ENCODE measurements around the gene DHRS13. TPM values are rescaled to one million over a fixed set of nuclear protein-coding genes. Genes with fewer than 3 reads are reported as not detected.

DHRS13 gene
- total RNA-seq, 4 donors from 2014 or later = 15.1 to 26.8 (median 20.2) TPM

DNA sequence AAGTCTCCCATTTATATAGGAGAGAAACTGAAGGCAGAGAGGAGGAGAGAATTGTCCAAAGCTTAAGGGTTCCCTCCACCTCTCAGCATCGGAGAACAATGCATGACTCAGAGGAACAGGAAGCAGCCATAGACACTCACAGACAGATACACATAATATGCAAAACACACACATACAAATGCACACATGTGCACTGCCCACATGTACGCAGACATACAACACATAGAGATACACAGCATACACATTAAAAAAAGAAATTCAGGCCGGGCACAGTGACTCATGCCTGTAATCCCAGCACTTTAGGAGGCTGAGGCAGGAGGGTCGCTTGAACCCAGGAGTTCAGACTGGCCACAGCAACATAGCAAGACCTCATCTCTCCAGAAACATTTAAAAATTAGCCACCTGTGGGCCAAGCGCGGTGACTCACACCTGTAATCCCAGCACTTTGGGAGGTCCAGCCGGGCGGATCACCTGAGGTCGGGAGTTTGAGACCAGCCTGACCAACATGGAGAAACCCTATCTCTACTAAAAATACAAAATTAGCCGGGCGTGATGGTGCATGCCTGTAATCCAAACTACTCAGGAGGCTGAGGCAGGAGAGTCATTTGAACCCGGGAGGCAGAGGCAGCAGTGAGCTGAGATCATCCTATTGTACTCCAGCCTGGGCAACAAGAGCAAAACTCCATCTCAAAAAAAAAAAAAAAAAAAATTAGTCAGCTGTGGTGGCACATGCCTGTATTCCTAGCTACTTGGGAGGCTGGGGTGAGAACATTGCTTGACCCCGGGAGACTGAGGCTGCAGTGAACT lies 36.7 kb downstream of the DHRS13 start:
- no peak overlapping the region for H3K27ac ChIP-seq
- whole genome bisulfite sequencing = 86% methylated on average over 13 of the region's 13 CpGs
- DNase-seq (ENCODE audit: low spot score in 2 of 2) = no peak
- no peaks in the 10 kb centered on the region for H3K9me3 ChIP-seq
- TF ChIP-seq POLR2AphosphoS5 (IDR thresholded peaks at IDR 0.05) (no peak), EP300 (IDR thresholded peaks at IDR 0.05) (no peak), POLR2A (IDR thresholded peaks at IDR 0.05) (no peak), CTCF (IDR thresholded peaks at IDR 0.05) (no peak)
- H3K4me1 ChIP-seq = no peaks in the 10 kb centered on the region
- H3K4me3 ChIP-seq = no peak overlapping the region
- peaks cover 5% of the 10 kb centered on the region for H3K36me3 ChIP-seq
- no peaks in the 10 kb centered on the region for H3K27me3 ChIP-seq

GRCh38 chr17:28864991-28865849 lies 37.7 kb downstream of the DHRS13 start:
- Histone ChIP-seq H3K27me3 (no peaks in the 10 kb centered on the region), H3K4me3 (no peak overlapping the region), H3K36me3 (peaks cover 15% of the 10 kb centered on the region), H3K27ac (no peak overlapping the region), H3K9me3 (no peaks in the 10 kb centered on the region), H3K4me1 (no peaks in the 10 kb centered on the region)
- DNase-seq (ENCODE audit: low spot score in 2 of 2) = no peak
- WGBS = 84% methylated on average over 10 of the region's 11 CpGs
- TF ChIP-seq POLR2A (IDR thresholded peaks at IDR 0.05) (no peak), EP300 (IDR thresholded peaks at IDR 0.05) (no peak), POLR2AphosphoS5 (IDR thresholded peaks at IDR 0.05) (no peak), CTCF (IDR thresholded peaks at IDR 0.05) (no peak)

DNA sequence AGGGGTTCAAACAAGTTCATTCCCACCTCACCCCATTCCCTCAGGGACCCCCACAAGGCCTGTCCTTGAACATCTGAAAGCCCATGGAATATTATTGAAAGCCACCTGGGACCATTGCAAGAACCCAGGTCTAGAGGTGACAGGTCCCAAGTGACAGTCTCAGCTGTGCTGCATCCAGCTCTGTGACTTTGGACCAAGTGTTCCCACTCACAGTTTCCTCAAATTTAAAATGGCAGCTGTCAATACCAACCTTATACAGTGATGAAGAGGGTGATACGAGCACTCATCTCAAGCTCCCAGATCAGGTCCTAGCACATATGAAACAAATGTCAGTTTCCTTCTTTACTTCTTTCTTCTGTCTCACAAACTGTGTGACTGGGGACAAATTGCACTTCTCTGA lies 38.9 kb downstream of the DHRS13 start:
- Histone ChIP-seq H3K4me1 (no peaks in the 10 kb centered on the region), H3K36me3 (peaks cover 27% of the 10 kb centered on the region), H3K4me3 (no peak overlapping the region), H3K27ac (no peak overlapping the region), H3K27me3 (no peaks in the 10 kb centered on the region), H3K9me3 (no peaks in the 10 kb centered on the region)
- 94% methylated on average over 1 of the region's 1 CpG for WGBS
- no peak for DNase-seq (ENCODE audit: low spot score in 2 of 2)
- no peak for TF ChIP-seq CTCF (IDR thresholded peaks at IDR 0.05)
- no peak for TF ChIP-seq POLR2A (IDR thresholded peaks at IDR 0.05)
- TF ChIP-seq POLR2AphosphoS5 (IDR thresholded peaks at IDR 0.05) = no peak
- no peak for TF ChIP-seq EP300 (IDR thresholded peaks at IDR 0.05)

DNA sequence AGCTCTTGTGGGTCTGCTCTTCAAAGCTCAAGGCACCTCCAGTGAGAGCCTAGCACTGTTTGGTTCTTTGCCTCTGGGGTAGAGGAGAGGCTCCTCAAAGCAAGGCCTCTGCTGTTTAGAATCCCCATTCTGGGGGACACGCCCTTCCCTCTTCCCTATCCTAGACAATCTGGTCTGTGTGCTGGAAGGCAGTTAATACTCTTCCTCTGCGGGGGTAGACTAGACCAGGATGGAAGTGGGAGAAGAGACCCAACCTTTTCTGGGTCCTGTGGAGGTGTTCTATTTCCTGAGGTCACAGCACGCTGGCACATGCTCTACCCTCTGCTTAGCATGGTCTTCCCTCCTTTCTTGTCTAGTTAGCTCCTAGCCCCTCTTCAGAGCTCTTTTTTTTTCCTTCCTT lies 40.3 kb downstream of the DHRS13 start:
- TF ChIP-seq POLR2A (IDR thresholded peaks at IDR 0.05) = no peak
- no peak for TF ChIP-seq CTCF (IDR thresholded peaks at IDR 0.05)
- TF ChIP-seq EP300 (IDR thresholded peaks at IDR 0.05) = no peak
- TF ChIP-seq POLR2AphosphoS5 (IDR thresholded peaks at IDR 0.05) = no peak
- DNase-seq (ENCODE audit: low spot score in 2 of 2) = no peak
- Histone ChIP-seq H3K4me1 (no peaks in the 10 kb centered on the region), H3K27me3 (no peaks in the 10 kb centered on the region), H3K36me3 (peaks cover 41% of the 10 kb centered on the region), H3K4me3 (no peak overlapping the region), H3K27ac (no peak overlapping the region), H3K9me3 (no peaks in the 10 kb centered on the region)
- 89% methylated on average over 3 of the region's 3 CpGs for WGBS
